ENCODE results near the gene VLDLR. TPM values are rescaled to one million over a fixed set of nuclear protein-coding genes. Genes with fewer than 3 reads are reported as not detected.

The VLDLR gene
- total RNA-seq, 1 experiment from 2014 or later, result 2.1 TPM

- TF ChIP-seq, protein P1, sequence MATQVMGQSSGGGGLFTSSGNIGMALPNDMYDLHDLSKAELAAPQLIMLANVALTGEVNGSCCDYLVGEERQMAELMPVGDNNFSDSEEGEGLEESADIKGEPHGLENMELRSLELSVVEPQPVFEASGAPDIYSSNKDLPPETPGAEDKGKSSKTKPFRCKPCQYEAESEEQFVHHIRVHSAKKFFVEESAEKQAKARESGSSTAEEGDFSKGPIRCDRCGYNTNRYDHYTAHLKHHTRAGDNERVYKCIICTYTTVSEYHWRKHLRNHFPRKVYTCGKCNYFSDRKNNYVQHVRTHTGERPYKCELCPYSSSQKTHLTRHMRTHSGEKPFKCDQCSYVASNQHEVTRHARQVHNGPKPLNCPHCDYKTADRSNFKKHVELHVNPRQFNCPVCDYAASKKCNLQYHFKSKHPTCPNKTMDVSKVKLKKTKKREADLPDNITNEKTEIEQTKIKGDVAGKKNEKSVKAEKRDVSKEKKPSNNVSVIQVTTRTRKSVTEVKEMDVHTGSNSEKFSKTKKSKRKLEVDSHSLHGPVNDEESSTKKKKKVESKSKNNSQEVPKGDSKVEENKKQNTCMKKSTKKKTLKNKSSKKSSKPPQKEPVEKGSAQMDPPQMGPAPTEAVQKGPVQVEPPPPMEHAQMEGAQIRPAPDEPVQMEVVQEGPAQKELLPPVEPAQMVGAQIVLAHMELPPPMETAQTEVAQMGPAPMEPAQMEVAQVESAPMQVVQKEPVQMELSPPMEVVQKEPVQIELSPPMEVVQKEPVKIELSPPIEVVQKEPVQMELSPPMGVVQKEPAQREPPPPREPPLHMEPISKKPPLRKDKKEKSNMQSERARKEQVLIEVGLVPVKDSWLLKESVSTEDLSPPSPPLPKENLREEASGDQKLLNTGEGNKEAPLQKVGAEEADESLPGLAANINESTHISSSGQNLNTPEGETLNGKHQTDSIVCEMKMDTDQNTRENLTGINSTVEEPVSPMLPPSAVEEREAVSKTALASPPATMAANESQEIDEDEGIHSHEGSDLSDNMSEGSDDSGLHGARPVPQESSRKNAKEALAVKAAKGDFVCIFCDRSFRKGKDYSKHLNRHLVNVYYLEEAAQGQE (IDR thresholded peaks at IDR 0.05; ENCODE audit: insufficient read depth in 1 of 2, low read depth in 2 of 2, low read length in 1 of 2), result no peak
- TF ChIP-seq, protein P2, sequence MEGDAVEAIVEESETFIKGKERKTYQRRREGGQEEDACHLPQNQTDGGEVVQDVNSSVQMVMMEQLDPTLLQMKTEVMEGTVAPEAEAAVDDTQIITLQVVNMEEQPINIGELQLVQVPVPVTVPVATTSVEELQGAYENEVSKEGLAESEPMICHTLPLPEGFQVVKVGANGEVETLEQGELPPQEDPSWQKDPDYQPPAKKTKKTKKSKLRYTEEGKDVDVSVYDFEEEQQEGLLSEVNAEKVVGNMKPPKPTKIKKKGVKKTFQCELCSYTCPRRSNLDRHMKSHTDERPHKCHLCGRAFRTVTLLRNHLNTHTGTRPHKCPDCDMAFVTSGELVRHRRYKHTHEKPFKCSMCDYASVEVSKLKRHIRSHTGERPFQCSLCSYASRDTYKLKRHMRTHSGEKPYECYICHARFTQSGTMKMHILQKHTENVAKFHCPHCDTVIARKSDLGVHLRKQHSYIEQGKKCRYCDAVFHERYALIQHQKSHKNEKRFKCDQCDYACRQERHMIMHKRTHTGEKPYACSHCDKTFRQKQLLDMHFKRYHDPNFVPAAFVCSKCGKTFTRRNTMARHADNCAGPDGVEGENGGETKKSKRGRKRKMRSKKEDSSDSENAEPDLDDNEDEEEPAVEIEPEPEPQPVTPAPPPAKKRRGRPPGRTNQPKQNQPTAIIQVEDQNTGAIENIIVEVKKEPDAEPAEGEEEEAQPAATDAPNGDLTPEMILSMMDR (IDR thresholded peaks at IDR 0.05), result no peak
- no peak for TF ChIP-seq POLR2AphosphoS5 (IDR thresholded peaks at IDR 0.05; ENCODE audit: low read depth, low read length)
- TF ChIP-seq SIN3A (IDR thresholded peaks at IDR 0.05; ENCODE audit: borderline replicate concordance, insufficient read depth, low read depth, low read length), result no peak
- no peak for TF ChIP-seq TCF7L2 (IDR thresholded peaks at IDR 0.05; ENCODE audit: low read depth, low read length)
- H3K27ac ChIP-seq (ENCODE audit: low read length), result no peak overlapping the region
- DNase-seq (ENCODE audit: low read depth, low spot score) (no peak), ATAC-seq (no peak)
- CTCF ChIA-PET, result no interaction called here
- intact Hi-C loops (cut with micrococcal nuclease; ENCODE audit: unreplicated experiment) (no loop called here), in situ Hi-C loops (cut with HindIII; ENCODE audit: low pct_unique_long_range_greater_than_20kb, low sequenced_read_pairs) (no loop called here)
- H3K4me3 ChIP-seq (ENCODE audit: low read depth in 2 of 2, low read length in 2 of 2), result no peak overlapping the region
- H3K4me1 ChIP-seq (ENCODE audit: control insufficient read depth, insufficient read depth, low read length), result no peaks in the 10 kb centered on the region
- H3K9me3 ChIP-seq (ENCODE audit: control insufficient read depth, insufficient read depth, low read depth, low read length), result no peaks in the 10 kb centered on the region
- H3K36me3 ChIP-seq (ENCODE audit: control insufficient read depth, insufficient read depth, low read length), result no peaks in the 10 kb centered on the region
- BruUV-seq (replicated peaks), result no TSS peak
- POLR2A ChIA-PET, result no interaction called here
- H3K27me3 ChIP-seq (ENCODE audit: control insufficient read depth, insufficient read depth, low read length), result no peaks in the 10 kb centered on the region
Measured at GRCh38 chr9:2674141-2674824, 52.7 kb downstream of the VLDLR start.

DNA sequence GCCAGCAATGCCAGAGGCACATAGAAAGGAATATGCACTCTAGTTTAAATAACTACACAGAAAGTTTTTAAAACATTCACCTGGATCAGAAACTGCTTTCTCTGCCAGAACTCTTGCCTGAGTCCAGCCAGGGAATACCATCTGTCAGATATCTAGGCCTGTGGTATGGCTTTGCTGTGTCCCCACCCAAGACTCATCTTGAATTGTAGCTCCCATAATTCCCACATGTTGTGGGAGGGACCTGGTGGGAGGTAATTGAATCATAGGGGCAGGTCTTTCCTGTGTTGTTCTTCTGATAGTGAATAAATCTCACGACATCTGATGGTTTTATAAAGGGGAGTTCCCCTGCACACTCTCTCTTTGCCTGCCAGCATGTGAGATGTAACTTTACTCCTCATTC, 54.2 kb downstream of the VLDLR start:
- Histone ChIP-seq H3K36me3 (ENCODE audit: control insufficient read depth, insufficient read depth, low read length) (no peaks in the 10 kb centered on the region), H3K27ac (ENCODE audit: low read length) (no peak overlapping the region), H3K4me3 (ENCODE audit: low read depth in 2 of 2, low read length in 2 of 2) (no peak overlapping the region), H3K27me3 (ENCODE audit: control insufficient read depth, insufficient read depth, low read length) (no peaks in the 10 kb centered on the region), H3K4me1 (ENCODE audit: control insufficient read depth, insufficient read depth, low read length) (no peaks in the 10 kb centered on the region), H3K9me3 (ENCODE audit: control insufficient read depth, insufficient read depth, low read depth, low read length) (no peaks in the 10 kb centered on the region)
- ATAC-seq, result no peak
- intact Hi-C loops (cut with micrococcal nuclease; ENCODE audit: unreplicated experiment), result no loop called here
- ChIA-PET POLR2A (no interaction called here), CTCF (no interaction called here)
- BruUV-seq (replicated peaks), result no TSS peak
- in situ Hi-C loops (cut with HindIII; ENCODE audit: low pct_unique_long_range_greater_than_20kb, low sequenced_read_pairs), result no loop called here
- TF ChIP-seq, protein P1 (IDR thresholded peaks at IDR 0.05; ENCODE audit: insufficient read depth in 1 of 2, low read depth in 2 of 2, low read length in 1 of 2), result no peak
- TF ChIP-seq TCF7L2 (IDR thresholded peaks at IDR 0.05; ENCODE audit: low read depth, low read length), result no peak
- TF ChIP-seq, protein P2 (IDR thresholded peaks at IDR 0.05), result no peak
- DNase-seq (ENCODE audit: low read depth, low spot score), result no peak
